ENCODE data around the gene ENOPH1.

The ENOPH1 gene

DNA sequence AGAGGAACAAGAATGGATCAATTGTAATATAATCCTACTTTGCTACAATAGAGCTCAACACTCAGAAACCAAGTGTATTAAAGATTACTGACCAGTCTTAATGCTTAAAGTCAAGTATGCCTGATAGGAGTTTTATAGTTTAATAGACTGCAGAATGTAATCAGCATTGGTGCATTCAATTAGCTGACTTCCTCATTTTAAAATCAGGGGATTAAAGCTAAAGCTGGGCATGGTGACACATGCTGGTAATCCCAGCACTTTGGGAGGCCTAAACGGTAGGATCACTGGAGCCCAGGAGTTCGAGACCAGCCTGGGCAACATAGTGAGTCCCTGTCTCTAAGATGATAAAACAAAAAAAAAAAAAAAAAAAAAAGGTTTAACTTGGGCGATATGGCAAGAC lies 10.9 kb upstream of the ENOPH1 start:
- DNase-seq (ENCODE audit: extremely low read depth, low read depth) = no peak

GRCh38 chr4:82421796-82422560 lies 8.4 kb upstream of the ENOPH1 start:
- no peak for DNase-seq (ENCODE audit: extremely low read depth, low read depth)
- TF ChIP-seq, protein P1, sequence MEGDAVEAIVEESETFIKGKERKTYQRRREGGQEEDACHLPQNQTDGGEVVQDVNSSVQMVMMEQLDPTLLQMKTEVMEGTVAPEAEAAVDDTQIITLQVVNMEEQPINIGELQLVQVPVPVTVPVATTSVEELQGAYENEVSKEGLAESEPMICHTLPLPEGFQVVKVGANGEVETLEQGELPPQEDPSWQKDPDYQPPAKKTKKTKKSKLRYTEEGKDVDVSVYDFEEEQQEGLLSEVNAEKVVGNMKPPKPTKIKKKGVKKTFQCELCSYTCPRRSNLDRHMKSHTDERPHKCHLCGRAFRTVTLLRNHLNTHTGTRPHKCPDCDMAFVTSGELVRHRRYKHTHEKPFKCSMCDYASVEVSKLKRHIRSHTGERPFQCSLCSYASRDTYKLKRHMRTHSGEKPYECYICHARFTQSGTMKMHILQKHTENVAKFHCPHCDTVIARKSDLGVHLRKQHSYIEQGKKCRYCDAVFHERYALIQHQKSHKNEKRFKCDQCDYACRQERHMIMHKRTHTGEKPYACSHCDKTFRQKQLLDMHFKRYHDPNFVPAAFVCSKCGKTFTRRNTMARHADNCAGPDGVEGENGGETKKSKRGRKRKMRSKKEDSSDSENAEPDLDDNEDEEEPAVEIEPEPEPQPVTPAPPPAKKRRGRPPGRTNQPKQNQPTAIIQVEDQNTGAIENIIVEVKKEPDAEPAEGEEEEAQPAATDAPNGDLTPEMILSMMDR (IDR thresholded peaks at IDR 0.05; ENCODE audit: low read depth, low read length) = no peak

More for the DNA sequence above, 10.9 kb upstream of the ENOPH1 start:
- TF ChIP-seq, protein P1 (IDR thresholded peaks at IDR 0.05; ENCODE audit: low read depth, low read length) = no peak

GRCh38 chr4:82422616-82423015 lies 7.8 kb upstream of the ENOPH1 start:
- TF ChIP-seq, protein P1 (IDR thresholded peaks at IDR 0.05; ENCODE audit: low read depth, low read length) = no peak
- no peak for DNase-seq (ENCODE audit: extremely low read depth, low read depth)

GRCh38 chr4:82423245-82424054 lies 6.9 kb upstream of the ENOPH1 start:
- TF ChIP-seq, protein P1 (IDR thresholded peaks at IDR 0.05; ENCODE audit: low read depth, low read length) = no peak
- no peak for DNase-seq (ENCODE audit: extremely low read depth, low read depth)

DNA sequence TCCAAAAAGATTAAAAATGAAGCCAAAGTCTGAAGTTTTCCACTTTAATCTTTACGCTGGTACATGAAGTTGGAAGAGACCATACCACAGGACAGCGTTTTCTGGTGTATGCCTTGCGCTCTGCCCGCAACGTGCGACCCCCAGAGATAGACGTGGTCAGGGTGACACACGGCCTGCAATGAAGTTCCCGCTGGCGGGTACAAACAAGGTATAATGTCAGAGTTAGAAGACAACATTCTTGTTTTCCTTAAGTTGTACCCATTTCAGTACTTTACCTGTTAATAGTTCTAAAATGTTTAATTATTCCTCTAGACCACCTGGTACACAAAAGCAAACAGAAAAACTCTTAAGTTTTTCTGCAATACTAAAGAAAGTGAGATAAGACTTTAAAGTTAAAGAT lies 4.9 kb upstream of the ENOPH1 start:
- DNase-seq (ENCODE audit: extremely low read depth, low read depth) = no peak
- TF ChIP-seq, protein P1 (IDR thresholded peaks at IDR 0.05; ENCODE audit: low read depth, low read length) = no peak

GRCh38 chr4:82428526-82428968 lies 1.8 kb upstream of the ENOPH1 start:
- no peak for DNase-seq (ENCODE audit: extremely low read depth, low read depth)

More at GRCh38 chr4:82428526-82428968, 1.8 kb upstream of the ENOPH1 start:
- TF ChIP-seq, protein P1 (IDR thresholded peaks at IDR 0.05; ENCODE audit: low read depth, low read length) = no peak

Measured in AG09319 (cell line).